Mammary epithelial cell (primary cell): Measurements from ENCODE around the gene RTN4IP1.

Source experiments
- CTCF ChIP-seq, 2 donors: IDR thresholded peaks in 1 of 2; conservative IDR thresholded peaks in 1 of 2; 2 replicates each; pipeline ENCODE4 v1.5.1; 2011 to 2012; ENCODE audit warnings: inconsistent platforms in 2 of 2, low read length in 2 of 2, mild to moderate bottlenecking in 2 of 2, control low read depth in 1 of 2, low read depth in 1 of 2; ENCODE audit not compliant: insufficient read depth in 1 of 2; ENCODE audit errors: extremely low read depth in 1 of 2
- EZH2 ChIP-seq: IDR thresholded peaks from 2 replicates; pipeline ENCODE4 v1.6.1; 2012; ENCODE audit warnings: low read length, inconsistent platforms, borderline replicate concordance

- TF ChIP-seq EZH2: no peak
- TF ChIP-seq CTCF (conservative IDR thresholded peaks at IDR 0.05 in 1 of 2, IDR thresholded peaks at IDR 0.05 in 1 of 2; ENCODE audit: extremely low read depth in 1 of 2, insufficient read depth in 1 of 2, low read depth in 1 of 2, low read length in 2 of 2): no peak
Observed at GRCh38 chr6:106525882-106526275, 103.4 kb downstream of the RTN4IP1 start.
